GM18520 (cell line): ENCODE results near the gene HBD.

Source experiments
- ATAC-seq: cut with Tn5 transposase; IDR thresholded peaks from one replicate; pipeline ENCODE4 v1.9.1; 2021; ENCODE audit not compliant: unreplicated experiment

HBD gene

GRCh38 chr11:5196067-5196466 lies 38.2 kb downstream of the HBD start:
- ATAC-seq = no peak

DNA sequence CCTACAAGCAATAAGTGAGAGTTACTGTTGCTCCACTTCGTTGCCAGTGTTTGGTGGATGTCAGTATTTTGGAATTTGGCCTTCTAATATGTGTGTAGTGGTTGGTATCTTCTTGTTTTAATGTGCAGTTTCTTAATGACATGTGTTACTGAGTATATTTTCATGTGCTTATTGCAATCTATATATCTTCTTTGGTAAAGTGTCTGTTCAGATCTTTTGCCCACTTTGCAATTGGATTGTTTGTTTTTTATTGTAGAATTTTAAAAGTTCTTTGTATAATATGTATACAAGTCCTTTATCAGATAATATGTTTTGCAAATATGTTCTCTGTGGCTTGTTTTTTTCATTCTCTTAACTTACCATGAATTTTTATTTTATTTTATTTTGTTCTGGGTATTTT lies 41.5 kb downstream of the HBD start:
- no peak for ATAC-seq

- no peak for ATAC-seq
These were observed 46.1 kb downstream of the HBD start for GRCh38 chr11:5188201-5188600.
